HG03342 (cell line): Measurements from ENCODE around the gene OTUD1.

Experiments used
- ATAC-seq: cut with Tn5 transposase; IDR thresholded peaks from one replicate; pipeline ENCODE4 v1.9.1; 2021; ENCODE audit warnings: mild to moderate bottlenecking, moderate library complexity; ENCODE audit not compliant: unreplicated experiment

Gene OTUD1

DNA sequence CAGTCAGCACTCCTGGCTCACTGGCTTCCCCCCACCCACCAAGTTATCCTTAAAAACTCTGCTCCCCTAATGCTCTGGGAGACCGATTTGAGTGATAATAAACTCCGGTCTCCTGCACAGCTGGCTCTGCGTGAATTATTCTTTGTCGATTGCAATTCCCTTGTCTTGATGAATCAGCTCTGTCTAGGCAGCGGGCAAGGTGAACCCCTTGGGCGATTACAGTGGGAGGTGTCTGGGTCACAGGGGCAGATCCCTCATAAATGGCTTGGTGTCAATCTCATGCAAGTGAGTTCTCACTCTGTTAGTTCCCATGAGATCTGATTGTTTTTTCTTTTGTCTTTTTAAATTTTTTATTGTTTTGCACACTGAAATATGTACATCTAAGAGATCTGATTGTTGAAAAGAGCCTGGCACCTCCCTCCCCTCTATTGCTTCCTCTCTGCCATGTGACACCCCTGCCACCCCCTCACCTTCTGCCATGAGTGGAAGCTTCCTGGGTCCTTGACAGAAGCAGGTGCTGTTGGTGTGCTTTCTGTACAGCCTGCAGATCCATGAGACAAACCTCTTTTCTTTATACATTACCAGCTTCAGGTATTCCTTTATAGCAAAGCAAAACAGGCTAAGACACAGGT is 20.5 kb downstream of the OTUD1 start:
- ATAC-seq, result no peak

DNA sequence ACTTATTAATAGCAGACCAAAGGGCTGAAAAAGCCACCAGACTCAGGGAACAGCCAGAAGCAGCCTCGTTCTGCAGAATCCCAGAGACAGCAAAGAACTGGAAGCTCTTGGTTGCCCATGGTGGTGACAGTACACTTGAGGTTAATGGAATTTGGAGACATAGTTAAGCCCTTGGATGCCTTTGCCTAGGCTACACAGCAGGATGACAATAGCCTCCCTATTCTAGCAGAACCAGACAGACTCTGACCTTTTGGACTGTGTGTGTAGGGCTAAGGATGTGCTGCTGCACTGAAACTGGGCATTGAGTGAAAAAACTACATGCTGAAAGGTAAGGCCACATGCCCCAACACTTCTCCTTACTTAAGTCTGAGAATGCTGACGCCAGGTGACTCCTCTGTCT is 22.7 kb downstream of the OTUD1 start:
- ATAC-seq, result no peak

DNA sequence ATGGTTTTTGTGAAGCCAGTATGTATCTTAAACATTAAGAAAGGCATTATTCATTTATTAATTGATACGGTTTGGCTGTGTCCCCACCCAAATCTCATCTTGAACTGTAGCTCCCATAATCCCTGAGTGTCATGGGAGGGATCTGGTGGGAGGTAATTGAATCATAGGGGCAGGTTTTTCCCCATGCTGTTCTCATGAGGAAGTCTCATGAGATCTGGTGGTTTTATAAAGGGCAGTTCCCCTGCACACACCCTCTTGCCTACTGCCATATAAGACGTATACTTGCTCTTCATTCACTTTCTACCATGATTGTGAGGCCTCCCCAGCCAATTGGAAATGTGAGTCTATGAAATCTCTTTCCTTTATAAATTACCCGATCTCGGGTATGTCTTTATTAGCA is 28.1 kb downstream of the OTUD1 start:
- no peak for ATAC-seq

DNA sequence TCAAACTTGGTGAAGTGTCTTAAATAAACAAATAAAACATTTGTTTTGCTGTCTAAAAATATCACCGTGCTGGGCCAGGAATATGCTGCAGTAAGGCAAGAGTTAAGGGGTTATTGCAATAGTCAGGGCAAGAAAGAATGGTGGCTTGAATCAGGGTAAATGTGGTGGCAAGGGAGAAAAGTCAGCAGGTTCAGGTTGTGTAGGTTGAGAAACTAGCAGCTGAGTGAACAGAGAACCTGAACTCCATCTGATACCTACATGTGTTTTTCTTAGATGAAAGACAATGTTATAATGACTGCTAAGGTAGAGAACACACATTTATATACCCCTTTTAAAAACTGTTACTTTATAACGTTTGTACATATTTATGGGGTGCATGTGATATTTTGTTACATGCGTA is 28.7 kb downstream of the OTUD1 start:
- ATAC-seq, result no peak

DNA sequence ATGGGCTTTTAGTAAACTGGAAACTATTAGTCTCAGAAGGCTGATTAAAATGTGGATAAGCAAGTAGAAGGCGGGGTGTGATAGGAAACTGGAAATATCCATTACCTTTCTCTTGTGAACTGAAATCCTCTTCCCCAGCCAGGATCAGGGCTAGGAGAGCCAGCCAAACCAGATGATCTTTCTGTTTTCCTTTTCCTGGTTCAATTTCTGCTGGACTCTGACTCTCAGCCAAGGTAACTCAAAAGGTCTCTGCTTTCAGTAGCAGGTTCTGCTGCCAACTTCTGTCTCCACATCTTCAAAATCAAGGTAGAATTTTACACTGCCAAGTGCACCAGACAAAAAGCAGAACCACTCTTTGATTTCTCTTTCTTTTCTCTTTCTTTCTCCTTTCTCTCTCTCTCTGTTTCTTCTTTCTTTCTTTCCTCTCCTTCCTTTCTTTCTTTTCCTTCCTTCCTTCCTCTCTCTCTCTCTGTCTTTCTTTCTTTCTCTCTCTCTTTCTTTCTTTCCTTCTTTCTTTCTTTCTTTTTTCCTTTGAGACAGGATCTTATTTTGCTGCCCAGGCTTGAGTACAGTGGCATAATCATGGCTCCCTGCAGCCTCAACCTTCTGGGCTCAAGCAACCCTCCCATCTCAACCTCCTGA is 30.8 kb downstream of the OTUD1 start:
- no peak for ATAC-seq

DNA sequence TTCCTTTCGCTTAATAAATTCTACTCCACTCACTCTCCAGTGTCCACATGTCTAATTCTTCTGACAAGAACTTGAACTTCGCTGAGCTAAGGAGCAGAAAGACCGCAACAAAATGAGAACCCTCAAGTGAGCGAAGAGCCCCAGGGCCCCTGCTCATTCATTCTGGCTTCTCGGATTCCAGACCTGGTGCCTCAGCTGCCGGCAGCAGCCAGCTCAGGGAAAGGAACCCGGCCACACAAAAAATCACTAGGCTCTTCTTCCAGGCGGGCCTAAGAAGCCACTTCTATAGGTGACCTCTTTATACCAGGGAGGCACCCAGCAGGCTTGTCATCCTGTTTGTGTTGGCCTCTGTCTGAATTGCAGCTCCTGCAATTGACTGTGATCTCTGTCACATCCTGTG is 33.3 kb downstream of the OTUD1 start:
- no peak for ATAC-seq

DNA sequence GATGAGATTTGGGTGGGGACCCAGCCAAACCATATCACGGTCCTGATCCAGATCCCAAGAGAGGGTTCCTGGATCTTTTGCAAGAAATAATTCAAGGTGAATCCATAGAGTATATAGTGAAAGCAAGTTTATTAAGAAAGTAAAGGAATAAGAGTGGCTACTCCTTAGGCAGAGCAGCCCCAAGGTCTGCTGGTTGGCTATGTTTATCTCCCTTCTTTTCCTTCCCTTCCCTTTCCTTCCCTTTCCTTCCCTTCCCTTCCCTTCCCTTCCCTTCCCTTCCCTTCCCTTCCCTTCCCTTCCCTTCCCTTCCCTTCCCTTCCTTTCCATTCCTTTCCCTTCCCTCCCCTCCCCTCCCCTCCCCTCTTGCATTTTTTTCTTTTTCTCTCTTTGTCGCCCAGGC is 35.2 kb downstream of the OTUD1 start:
- ATAC-seq, result no peak

DNA sequence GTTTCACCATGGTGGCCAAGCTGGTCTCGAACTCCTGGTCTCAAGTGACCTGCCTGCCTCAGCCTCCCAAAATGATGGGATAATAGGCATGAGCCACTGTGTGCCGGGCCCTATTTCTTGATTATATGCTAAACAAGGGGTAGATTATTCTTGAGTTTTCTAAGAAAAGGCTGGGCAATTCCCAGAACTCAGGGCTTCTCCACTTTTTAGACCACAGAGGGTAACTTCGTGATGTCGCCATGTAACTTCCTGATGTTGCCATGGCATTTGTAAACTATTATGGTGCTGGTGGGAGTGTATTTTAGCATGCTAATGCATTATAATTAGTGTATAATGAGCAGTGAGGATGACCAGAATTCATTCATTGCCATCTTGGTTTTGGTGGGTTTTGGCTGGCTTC is 35.8 kb downstream of the OTUD1 start:
- ATAC-seq, result no peak

DNA sequence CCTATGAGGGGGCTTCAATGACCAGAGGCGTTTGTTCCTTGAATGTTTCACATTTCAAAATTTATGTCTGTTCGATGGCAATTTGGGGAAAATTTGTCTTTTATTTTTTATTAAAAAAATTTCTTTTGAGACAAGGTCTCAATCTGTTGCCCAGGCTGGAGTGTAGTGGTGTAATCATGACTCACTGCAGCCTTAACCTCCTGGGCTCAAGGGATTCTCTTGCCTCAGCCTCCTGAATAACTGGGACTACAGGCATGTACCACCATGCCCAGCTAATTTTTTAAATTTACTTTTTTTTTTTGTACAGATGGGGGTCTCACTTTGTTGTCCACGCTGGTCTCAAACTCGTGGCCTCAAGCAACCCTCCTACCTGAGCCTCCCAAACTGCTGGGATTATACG is 39.7 kb downstream of the OTUD1 start:
- no peak for ATAC-seq

DNA sequence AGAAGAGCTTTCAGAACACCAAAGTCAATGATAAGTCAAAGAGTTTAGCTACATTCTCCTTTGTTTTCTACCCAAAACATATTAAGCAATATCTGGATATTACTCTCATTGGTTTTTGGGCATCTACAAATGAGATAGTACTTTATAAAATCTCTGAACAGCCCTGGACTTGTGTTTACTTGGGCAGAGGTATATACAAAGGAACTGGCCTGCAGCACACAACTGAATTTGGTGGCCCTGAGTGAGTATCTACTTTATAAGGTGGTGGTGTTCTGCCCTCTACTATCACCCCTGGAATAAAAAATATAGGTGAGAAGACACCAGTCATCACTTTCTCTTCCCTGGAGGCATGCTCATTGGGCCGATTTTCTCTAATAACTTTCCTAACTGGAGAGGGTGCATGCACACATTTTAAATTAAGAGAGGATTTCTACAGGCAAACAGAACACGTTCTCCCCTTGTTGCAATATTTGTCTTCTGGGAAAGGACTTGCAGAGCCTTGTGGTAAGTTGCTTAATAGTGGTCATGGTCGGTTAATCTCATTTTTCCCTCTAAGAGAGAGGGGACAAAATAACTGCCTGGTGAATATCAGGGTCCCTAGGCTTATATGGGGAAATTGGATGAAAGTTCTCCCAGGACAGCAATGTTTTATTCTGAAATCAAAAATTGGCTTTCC is 41.1 kb downstream of the OTUD1 start:
- no peak for ATAC-seq

DNA sequence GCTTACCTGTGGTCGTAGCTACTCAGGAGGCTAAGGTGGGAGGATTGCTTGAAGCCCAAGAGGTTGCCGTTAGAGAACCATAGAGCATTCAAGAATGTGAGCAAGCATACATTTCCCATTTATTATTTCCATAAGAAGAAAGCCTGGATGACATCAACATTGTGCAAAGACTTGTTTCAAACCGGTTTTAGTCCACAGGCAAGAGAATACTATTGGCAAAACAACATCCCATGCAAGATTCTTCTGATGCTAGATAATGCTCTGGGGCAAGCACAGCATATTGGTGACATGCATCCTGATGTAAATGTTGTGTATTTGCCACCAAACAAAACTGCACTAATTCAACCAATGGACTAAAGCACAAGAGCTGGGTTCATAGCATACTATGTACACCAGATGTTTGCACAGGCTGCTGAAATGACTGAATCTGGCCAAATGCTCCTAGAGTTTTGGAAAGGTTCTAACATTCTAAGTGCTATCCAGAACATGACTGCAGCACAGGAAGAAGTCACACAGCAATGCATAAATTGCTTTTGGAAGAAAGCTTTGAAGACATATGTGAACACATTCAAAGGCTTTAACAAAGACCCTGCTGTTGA is 42.6 kb downstream of the OTUD1 start:
- no peak for ATAC-seq

DNA sequence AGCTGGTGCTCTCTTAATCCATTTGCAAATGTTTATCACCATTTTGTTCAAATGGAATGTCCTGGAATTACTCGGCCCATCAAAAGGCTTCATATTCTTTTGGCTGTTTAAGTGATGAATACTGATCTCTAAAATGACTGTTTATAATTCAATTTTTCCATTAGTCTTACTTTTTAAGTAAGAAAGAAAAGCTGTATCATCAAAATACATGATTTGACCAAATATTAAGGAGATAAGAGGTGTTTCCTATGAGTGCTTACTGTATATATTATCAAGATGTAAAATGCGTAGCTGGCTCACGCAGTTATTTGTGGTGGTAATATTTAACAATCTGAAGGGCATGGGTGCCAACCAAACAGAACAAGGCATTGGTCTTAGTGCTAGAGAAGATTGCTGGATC is 51.2 kb downstream of the OTUD1 start:
- ATAC-seq, result no peak
